Activated CD4-positive, CD25-positive, alpha-beta regulatory T cell (primary cell): ENCODE results near the gene RTN4IP1.
A peak's percentile ranks its signal among the peaks of the same experiment; 100 is the strongest.

Experiments used
- DNase-seq, 4 experiments: peaks; one replicate each; lab custom pipeline; 2025; lab: John Stamatoyannopoulos, UW

RTN4IP1 gene

GRCh38 chr6:106546691-106547414, 82.4 kb downstream of the RTN4IP1 start:
- no peak for DNase-seq

- no peak for DNase-seq
Observed at GRCh38 chr6:106546261-106546690, 83.0 kb downstream of the RTN4IP1 start.

GRCh38 chr6:106540907-106541306, 88.4 kb downstream of the RTN4IP1 start:
- DNase-seq, result no peak

GRCh38 chr6:106540432-106540831, 88.9 kb downstream of the RTN4IP1 start:
- no peak for DNase-seq

GRCh38 chr6:106539936-106540335, 89.4 kb downstream of the RTN4IP1 start:
- no peak for DNase-seq

- DNase-seq, result no peak
Observed at GRCh38 chr6:106538145-106538544, 91.2 kb downstream of the RTN4IP1 start.

DNA sequence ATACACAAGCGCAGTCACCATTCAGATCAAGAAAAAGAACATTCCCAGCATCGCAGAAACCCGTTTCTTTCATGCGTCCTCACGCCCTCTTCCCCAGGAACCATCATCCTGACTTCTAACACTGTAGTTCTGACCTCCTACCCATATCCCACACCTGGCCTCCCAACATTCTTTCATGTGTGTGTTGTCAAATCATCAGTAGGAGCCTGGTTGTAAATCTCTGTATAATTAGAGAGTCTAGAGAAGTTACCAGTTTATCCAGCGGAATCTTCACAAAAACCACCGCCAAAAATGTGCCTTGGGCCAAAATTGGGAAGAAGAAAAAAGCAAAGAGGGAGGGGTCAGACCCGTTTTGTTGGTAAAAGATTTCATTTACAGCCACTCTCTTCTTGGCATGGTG, 91.6 kb downstream of the RTN4IP1 start:
- DNase-seq, result no peak

- no peak for DNase-seq
Observed at GRCh38 chr6:106536851-106537250, 92.4 kb downstream of the RTN4IP1 start.

DNA sequence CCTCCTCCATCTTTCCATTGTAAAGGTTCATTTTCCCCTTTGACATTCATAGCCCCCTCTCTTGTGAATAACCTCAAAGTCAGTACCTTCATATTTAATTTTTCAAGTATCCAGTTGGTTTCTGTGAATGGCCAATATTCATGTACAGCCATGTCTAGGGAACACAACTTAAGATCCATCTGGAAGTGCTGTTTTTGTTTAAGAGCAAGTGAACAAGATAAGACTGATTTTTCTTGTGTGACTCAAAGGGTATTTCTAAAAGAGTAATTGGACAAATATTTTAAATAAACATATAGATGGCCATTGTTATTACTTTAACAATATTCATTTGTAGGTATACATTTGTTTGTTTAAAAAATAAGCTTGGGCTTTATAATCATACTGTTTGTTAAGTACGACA, 92.9 kb downstream of the RTN4IP1 start:
- DNase-seq, result no peak

DNA sequence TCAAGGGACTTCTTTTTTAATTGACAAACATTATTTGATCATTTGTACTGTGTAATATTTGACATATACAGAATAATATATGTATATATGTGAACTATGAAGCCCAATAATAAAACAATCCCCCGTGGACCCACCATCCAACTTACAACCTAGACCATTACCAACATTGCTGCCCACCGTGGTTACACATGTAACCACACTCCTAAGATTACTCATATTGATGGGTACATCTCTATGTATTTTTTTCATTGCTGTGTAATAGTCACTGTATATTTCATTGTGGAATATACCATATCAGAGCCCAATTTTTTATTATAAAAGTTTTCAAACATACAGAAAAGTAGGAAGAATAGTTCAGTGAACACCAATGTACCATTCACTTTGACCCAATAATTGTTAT, 94.3 kb downstream of the RTN4IP1 start:
- no peak for DNase-seq

- peak in 1 of 4 experiments; percentile 9 for DNase-seq
Observed at GRCh38 chr6:106534564-106534982, 94.7 kb downstream of the RTN4IP1 start.

DNA sequence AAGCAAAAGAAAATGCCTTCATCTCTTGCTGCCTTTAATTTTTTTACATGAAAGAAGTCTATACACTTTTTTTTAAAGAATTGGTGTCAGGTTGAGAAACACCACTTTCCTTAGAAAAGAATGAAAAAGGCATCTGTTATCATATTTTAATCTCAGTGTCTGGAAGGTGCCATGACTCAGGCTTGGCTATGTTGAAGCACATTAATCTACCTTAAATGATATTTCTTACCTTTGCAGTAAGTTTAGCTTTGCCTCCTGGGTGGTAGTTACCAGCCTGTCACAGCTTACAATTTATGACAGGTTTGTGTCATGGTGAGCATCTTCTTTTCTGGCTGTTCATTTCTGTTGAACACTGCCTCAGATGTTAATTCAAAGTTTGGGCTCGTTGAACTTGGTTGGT, 95.3 kb downstream of the RTN4IP1 start:
- no peak for DNase-seq

- DNase-seq, result no peak
Observed at GRCh38 chr6:106533054-106533453, 96.2 kb downstream of the RTN4IP1 start.

GRCh38 chr6:106530502-106530901, 98.8 kb downstream of the RTN4IP1 start:
- DNase-seq, result no peak

DNA sequence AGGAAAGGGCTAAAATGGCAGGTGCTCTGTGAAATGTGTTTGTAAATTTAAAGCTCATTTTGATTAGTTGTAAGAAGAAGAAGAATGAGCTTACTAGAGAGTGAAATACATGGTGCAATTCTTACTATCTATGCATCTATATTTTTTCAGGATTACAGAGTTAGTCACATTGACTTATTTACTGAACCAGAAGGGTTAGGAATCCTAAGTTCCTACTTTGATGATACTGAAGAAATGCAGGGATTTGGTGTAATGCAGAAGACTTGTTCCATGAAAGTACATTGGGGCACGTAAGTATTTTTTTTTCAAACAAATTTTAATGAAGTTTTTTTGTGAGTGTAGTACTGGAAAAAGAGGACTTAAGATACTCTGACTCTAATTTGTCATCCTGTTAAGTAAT, 99.3 kb downstream of the RTN4IP1 start:
- DNase-seq, result no peak

- DNase-seq, result no peak
Observed at GRCh38 chr6:106529438-106529837, 99.9 kb downstream of the RTN4IP1 start.

DNA sequence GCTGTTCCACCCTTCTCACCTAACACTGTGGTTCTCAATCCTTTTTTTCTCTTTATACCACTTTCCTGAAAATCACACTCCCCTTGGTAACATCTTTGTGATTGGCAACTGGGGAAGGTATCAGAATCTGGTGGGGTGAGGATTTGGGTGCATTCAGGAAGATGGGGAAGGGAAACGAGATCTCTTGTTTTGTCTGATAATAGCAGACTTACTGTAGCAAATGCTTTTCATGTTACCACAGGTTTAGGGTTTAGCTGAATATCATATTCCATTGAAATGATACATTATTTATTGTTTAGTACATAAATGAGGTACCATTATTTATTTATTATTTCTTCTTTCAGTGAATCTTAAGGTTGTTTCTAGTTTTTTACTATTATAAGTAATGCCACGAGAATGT, 100.8 kb downstream of the RTN4IP1 start:
- DNase-seq, result no peak

DNA sequence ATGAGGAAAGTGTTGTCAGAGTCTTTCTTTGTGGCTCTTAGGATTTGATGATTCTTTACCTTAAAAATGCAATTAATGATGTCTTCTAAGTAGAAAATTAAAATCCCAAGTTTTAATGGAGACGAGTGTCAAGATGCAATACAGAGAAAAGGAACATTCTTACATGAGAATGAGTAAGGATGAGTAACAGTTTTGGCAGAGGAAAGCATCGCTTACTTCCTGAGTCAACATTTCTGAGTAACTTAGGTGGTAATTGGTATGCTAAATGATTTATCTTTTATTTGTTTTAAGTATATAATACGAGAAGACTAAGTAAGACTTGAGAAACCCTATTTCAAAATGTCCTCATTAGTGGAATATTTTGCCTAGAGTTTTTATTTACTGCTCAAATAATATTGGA, 101.3 kb downstream of the RTN4IP1 start:
- DNase-seq, result no peak

DNA sequence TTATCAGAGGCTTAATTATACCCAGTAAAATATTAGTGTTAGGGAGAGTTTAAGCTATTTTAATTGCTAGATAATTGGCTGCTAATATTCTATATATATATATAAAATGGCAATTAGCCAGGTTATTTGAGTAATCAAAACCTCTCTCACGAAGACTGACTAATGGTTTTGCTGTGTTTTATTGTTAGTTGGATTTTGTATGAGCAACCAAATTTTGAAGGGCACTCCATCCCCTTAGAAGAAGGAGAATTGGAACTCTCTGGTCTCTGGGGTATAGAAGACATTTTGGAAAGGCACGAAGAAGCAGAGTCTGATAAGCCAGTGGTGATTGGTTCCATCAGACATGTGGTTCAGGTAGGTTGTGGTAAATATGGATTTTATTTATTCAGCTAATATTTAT, 102.2 kb downstream of the RTN4IP1 start:
- DNase-seq, result no peak

- DNase-seq, result no peak
Observed at GRCh38 chr6:106525882-106526275, 103.4 kb downstream of the RTN4IP1 start.

DNA sequence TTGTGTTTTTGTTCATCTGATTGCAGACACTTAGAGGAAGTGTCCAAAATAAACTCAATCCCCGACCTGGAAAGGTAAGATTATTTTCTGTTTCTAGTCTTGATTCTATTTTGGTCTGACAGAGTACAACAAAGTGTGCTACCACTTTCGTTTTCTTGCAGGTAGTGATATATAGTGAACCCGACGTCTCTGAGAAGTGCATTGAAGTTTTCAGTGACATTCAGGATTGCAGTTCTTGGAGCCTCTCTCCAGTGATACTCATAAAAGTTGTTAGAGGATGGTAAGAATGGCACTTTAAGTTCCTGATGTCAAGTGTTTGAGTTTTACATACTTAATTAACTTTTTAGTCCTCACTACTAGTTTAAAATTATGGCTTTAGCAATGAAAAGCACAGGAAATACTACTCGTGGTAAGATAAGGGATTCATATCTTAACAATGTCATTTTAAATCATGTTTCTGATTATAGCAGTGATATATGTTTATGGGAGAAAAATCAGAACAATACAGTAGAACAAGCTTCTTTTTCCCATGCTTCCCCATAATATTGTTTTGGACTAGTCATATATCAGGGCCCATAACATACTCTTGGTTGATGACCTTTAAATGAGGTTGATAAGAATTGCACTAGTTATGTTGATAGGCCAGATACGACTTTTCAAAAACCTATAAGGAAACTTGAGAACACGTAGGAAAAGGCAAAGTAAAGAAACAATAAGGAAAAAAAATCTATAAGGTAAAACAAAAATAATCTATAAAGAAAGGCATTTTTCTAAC, 104.0 kb downstream of the RTN4IP1 start:
- DNase-seq, result no peak

GRCh38 chr6:106522562-106523250, 106.6 kb downstream of the RTN4IP1 start:
- DNase-seq, result no peak
